Endodermal cell (in vitro differentiated cells): Measurements from ENCODE around the gene ABLIM1. TPM values are rescaled to one million over a fixed set of nuclear protein-coding genes. Genes with fewer than 3 reads are reported as not detected.

ENCODE experiments used
- DNase-seq: peaks from one replicate; pipeline ENCODE4 v3.0.0-alpha.2; 2017
- H3K27ac ChIP-seq: 2 replicates; pipeline ENCODE4 v1.5.1; 2013; ENCODE audit warnings: mild to moderate bottlenecking, low read depth, low read length, moderate library complexity
- H3K27me3 ChIP-seq: 2 replicates; pipeline ENCODE4 v1.6.1; 2013; ENCODE audit warnings: mild to moderate bottlenecking, low read length, moderate library complexity; ENCODE audit not compliant: insufficient read depth, control insufficient read depth, poor library complexity, severe bottlenecking
- H3K36me3 ChIP-seq: 2 replicates; pipeline ENCODE4 v1.7.0; 2013; ENCODE audit warnings: mild to moderate bottlenecking, low read length, moderate library complexity; ENCODE audit not compliant: control insufficient read depth, insufficient read depth
- H3K4me1 ChIP-seq: one replicate; pipeline ENCODE4 v1.7.0; 2013; ENCODE audit warnings: low read length; ENCODE audit not compliant: control insufficient read depth, insufficient read depth
- H3K4me3 ChIP-seq: 2 replicates; pipeline ENCODE4 v1.5.1; 2013; ENCODE audit warnings: mild to moderate bottlenecking, low read length, moderate library complexity
- H3K9ac ChIP-seq: 2 replicates; pipeline ENCODE4 v1.6.1; 2013; ENCODE audit warnings: mild to moderate bottlenecking, low read length, moderate library complexity; ENCODE audit not compliant: poor library complexity, severe bottlenecking; ENCODE audit errors: extremely low read depth
- H3K9me3 ChIP-seq: 2 replicates; pipeline ENCODE4 v1.6.1; 2013; ENCODE audit warnings: mild to moderate bottlenecking, low read length, moderate library complexity; ENCODE audit not compliant: control insufficient read depth
- H3K27ac Mint-ChIP-seq: 2 replicates; pipeline ENCODE4 v1.8.0; 2020; ENCODE audit warnings: mixed read lengths
- H3K27me3 Mint-ChIP-seq: 2 replicates; pipeline ENCODE4 v1.8.0; 2021; ENCODE audit warnings: mild to moderate bottlenecking, mixed read lengths; ENCODE audit not compliant: insufficient read depth
- H3K36me3 Mint-ChIP-seq: 2 replicates; pipeline ENCODE4 v1.8.0; 2020; ENCODE audit warnings: low read depth, mixed read lengths
- H3K4me1 Mint-ChIP-seq: 2 replicates; pipeline ENCODE4 v1.8.0; 2020; ENCODE audit warnings: mixed read lengths
- H3K4me3 Mint-ChIP-seq: 2 replicates; pipeline ENCODE4 v1.8.0; 2020; ENCODE audit warnings: mild to moderate bottlenecking, moderate library complexity, mixed read lengths
- H3K9me3 Mint-ChIP-seq: 2 replicates; pipeline ENCODE4 v1.8.0; 2020; ENCODE audit warnings: mild to moderate bottlenecking, mixed read lengths
- WGBS, 2 experiments: methylation state at CpG; one replicate each; pipeline versions ENCODE4 v1.1.5 to v1.1.7; 2013; ENCODE audit warnings: missing lambda C conversion rate in 2 of 2, mixed read lengths in 1 of 2; ENCODE audit not compliant: insufficient coverage in 1 of 2, insufficient read length in 1 of 2; 5-methylcytosine and 5-hydroxymethylcytosine counted together
- total RNA-seq, 2 donors: library from RNA; stranded (reverse); fragmentation: NEBNext Ultra II Directional in 1 of 2; extraction: Animal tissue kit (Norgen Biotek cat#: 25700) in 1 of 2; gene quantifications; 2 replicates in 1 of 2; 3 replicates in 1 of 2; pipeline ENCODE4 v1.2.1, GENCODE V29; 2021
- TF ChIP-seq, protein P1 (sequence below): fragments of 200-600 bp; sonication (generic); conservative IDR thresholded peaks from 2 replicates; pipeline ENCODE4 v1.5.0; 2021; ENCODE audit warnings: antibody characterized with exemption, mild to moderate bottlenecking

The ABLIM1 gene
- total RNA-seq, 2 donors from 2014 or later = 39.3 to 49.3 TPM

- 78% methylated on average over 3 of the region's 3 CpGs; no CpG with 5 or more reads in 1 of the 2 experiments for WGBS, 2 experiments
- Mint-ChIP-seq H3K4me1 (no peaks in the 10 kb centered on the region), H3K36me3 (no peaks in the 10 kb centered on the region), H3K4me3 (no peak overlapping the region), H3K9me3 (no peaks in the 10 kb centered on the region), H3K27ac (no peak overlapping the region), H3K27me3 (peaks cover 3% of the 10 kb centered on the region)
- no peaks in the 10 kb centered on the region for H3K27me3 ChIP-seq
- no peak for DNase-seq
- H3K9me3 ChIP-seq = no peaks in the 10 kb centered on the region
- H3K4me3 ChIP-seq = no peak overlapping the region
- no peak overlapping the region for H3K9ac ChIP-seq
- TF ChIP-seq, protein P1, sequence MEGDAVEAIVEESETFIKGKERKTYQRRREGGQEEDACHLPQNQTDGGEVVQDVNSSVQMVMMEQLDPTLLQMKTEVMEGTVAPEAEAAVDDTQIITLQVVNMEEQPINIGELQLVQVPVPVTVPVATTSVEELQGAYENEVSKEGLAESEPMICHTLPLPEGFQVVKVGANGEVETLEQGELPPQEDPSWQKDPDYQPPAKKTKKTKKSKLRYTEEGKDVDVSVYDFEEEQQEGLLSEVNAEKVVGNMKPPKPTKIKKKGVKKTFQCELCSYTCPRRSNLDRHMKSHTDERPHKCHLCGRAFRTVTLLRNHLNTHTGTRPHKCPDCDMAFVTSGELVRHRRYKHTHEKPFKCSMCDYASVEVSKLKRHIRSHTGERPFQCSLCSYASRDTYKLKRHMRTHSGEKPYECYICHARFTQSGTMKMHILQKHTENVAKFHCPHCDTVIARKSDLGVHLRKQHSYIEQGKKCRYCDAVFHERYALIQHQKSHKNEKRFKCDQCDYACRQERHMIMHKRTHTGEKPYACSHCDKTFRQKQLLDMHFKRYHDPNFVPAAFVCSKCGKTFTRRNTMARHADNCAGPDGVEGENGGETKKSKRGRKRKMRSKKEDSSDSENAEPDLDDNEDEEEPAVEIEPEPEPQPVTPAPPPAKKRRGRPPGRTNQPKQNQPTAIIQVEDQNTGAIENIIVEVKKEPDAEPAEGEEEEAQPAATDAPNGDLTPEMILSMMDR = no peak
- H3K27ac ChIP-seq = no peak overlapping the region
- no peaks in the 10 kb centered on the region for H3K36me3 ChIP-seq
- H3K4me1 ChIP-seq = no peaks in the 10 kb centered on the region
Observed at GRCh38 chr10:114385557-114385956, 272.5 kb downstream of the ABLIM1 start.

- H3K36me3 Mint-ChIP-seq = no peaks in the 10 kb centered on the region
- DNase-seq = no peak
- H3K9me3 ChIP-seq = no peaks in the 10 kb centered on the region
- peaks cover 5% of the 10 kb centered on the region for H3K27me3 ChIP-seq
- 89 to 100% methylated on average over 3 to 5 of the region's 5 CpGs for WGBS, 2 experiments
- TF ChIP-seq, protein P1 = no peak
- H3K4me3 ChIP-seq = no peak overlapping the region
- no peak overlapping the region for H3K27ac ChIP-seq
- no peaks in the 10 kb centered on the region for H3K4me1 ChIP-seq
- H3K27ac Mint-ChIP-seq = no peak overlapping the region
- H3K4me3 Mint-ChIP-seq = no peak overlapping the region
- H3K4me1 Mint-ChIP-seq = no peaks in the 10 kb centered on the region
- H3K9me3 Mint-ChIP-seq = no peaks in the 10 kb centered on the region
- H3K36me3 ChIP-seq = no peaks in the 10 kb centered on the region
- H3K9ac ChIP-seq = no peak overlapping the region
- peaks cover 4% of the 10 kb centered on the region for H3K27me3 Mint-ChIP-seq
Observed at GRCh38 chr10:114384601-114385000, 273.5 kb downstream of the ABLIM1 start.

- Histone ChIP-seq H3K27ac (no peak overlapping the region), H3K27me3 (peaks cover 6% of the 10 kb centered on the region), H3K9me3 (no peaks in the 10 kb centered on the region), H3K4me1 (no peaks in the 10 kb centered on the region), H3K9ac (no peak overlapping the region), H3K36me3 (no peaks in the 10 kb centered on the region), H3K4me3 (no peak overlapping the region)
- 95 to 100% methylated on average over 7 to 9 of the region's 9 CpGs for WGBS, 2 experiments
- DNase-seq = no peak
- TF ChIP-seq, protein P1 = no peak
- H3K27ac Mint-ChIP-seq = no peak overlapping the region
- H3K9me3 Mint-ChIP-seq = no peaks in the 10 kb centered on the region
- H3K4me3 Mint-ChIP-seq = no peak overlapping the region
- H3K4me1 Mint-ChIP-seq = no peaks in the 10 kb centered on the region
- peaks cover 4% of the 10 kb centered on the region for H3K27me3 Mint-ChIP-seq
- H3K36me3 Mint-ChIP-seq = no peaks in the 10 kb centered on the region
Observed at GRCh38 chr10:114384181-114384580, 273.9 kb downstream of the ABLIM1 start.

Other genes starting within 250 kb of the ABLIM1 start
- 10 to 100 TPM; 24.4 to 28.8 TPM for gene FHIP2A, start 163.5 kb upstream of the ABLIM1 start, total RNA-seq